Common myeloid progenitor, CD34-positive (primary cell): ENCODE results near the gene SLC6A12.

Experiments
- CTCF ChIA-PET: fragments of 350-600 bp; sonication (Branson Sonifier 250); formaldehyde crosslinking; loops from one replicate; lab custom pipeline; 2021; ENCODE audit warnings: antibody characterized with exemption; lab: Charles Lee
- POLR2A ChIA-PET: fragments of 350-600 bp; sonication (Branson Sonifier 250); formaldehyde crosslinking; loops from one replicate; lab custom pipeline; 2021; ENCODE audit warnings: antibody characterized with exemption; lab: Charles Lee
- DNase-seq, 3 donors: peaks; one replicate each; pipeline versions ENCODE4 v3.0.0 to v3.0.0-alpha.2; 2013
- H3K27ac ChIP-seq, 2 experiments: 1 replicate in 1 of 2; 2 replicates in 1 of 2; pipeline ENCODE4 v1.7.0; 2013; ENCODE audit warnings: inconsistent platforms in 2 of 2, low read length in 2 of 2, mild to moderate bottlenecking in 2 of 2, low read depth in 1 of 2, moderate library complexity in 1 of 2; ENCODE audit not compliant: severe bottlenecking in 2 of 2, insufficient read depth in 1 of 2, poor library complexity in 1 of 2
- H3K27me3 ChIP-seq, 5 experiments: replicated peaks in 2 of 5; 1 replicate in 3 of 5; 2 replicates in 2 of 5; pipeline versions ENCODE4 v1.6.1 to v1.7.0; 2013; ENCODE audit warnings: low read length in 4 of 5, mild to moderate bottlenecking in 2 of 5, moderate library complexity in 2 of 5, inconsistent platforms in 1 of 5; ENCODE audit not compliant: insufficient read depth in 5 of 5, control insufficient read depth in 4 of 5
- H3K36me3 ChIP-seq, 4 experiments: 1 replicate in 2 of 4; 2 replicates in 2 of 4; pipeline versions ENCODE4 v1.6.1 to v1.7.0; 2013; ENCODE audit warnings: low read length in 3 of 4, control low read depth in 1 of 4, mild to moderate bottlenecking in 1 of 4; ENCODE audit not compliant: control insufficient read depth in 4 of 4, insufficient read depth in 4 of 4
- H3K4me1 ChIP-seq, 4 experiments: 1 replicate in 3 of 4; 2 replicates in 1 of 4; pipeline versions ENCODE4 v1.6.1 to v1.7.1; 2013; ENCODE audit warnings: low read length in 3 of 4, mild to moderate bottlenecking in 3 of 4, control low read depth in 1 of 4, inconsistent platforms in 1 of 4, moderate library complexity in 1 of 4; ENCODE audit not compliant: control insufficient read depth in 4 of 4, insufficient read depth in 4 of 4; ENCODE audit errors: control extremely low read depth in 1 of 4
- H3K4me3 ChIP-seq, 7 experiments: 1 replicate in 4 of 7; 2 replicates in 3 of 7; pipeline versions ENCODE4 v1.5.1 to v1.7.0; 2013; ENCODE audit warnings: mild to moderate bottlenecking in 7 of 7, low read length in 6 of 7, moderate library complexity in 6 of 7, inconsistent platforms in 2 of 7, low read depth in 2 of 7, control low read depth in 1 of 7; ENCODE audit not compliant: insufficient read depth in 4 of 7, control insufficient read depth in 1 of 7; ENCODE audit errors: extremely low read depth in 1 of 7
- H3K9me3 ChIP-seq, 5 experiments: 1 replicate in 4 of 5; 2 replicates in 1 of 5; pipeline versions ENCODE4 v1.6.1 to v1.7.1; 2013; ENCODE audit warnings: low read length in 4 of 5, mild to moderate bottlenecking in 2 of 5, inconsistent platforms in 1 of 5, low read depth in 1 of 5, moderate library complexity in 1 of 5; ENCODE audit not compliant: control insufficient read depth in 4 of 5, insufficient read depth in 2 of 5; ENCODE audit errors: control extremely low read depth in 1 of 5
- WGBS: methylation state at CpG from one replicate; pipeline ENCODE4 v1.1.5; 2013; ENCODE audit not compliant: insufficient coverage; 5-methylcytosine and 5-hydroxymethylcytosine counted together

The SLC6A12 gene

GRCh38 chr12:174124-174523, 39.8 kb downstream of the SLC6A12 start:
- H3K27ac ChIP-seq = no peak overlapping the region
- no peaks in the 10 kb centered on the region for H3K9me3 ChIP-seq
- DNase-seq = no peak
- ChIA-PET CTCF (interaction anchor here (7.4 kb wide), 1 partner anchor 13 kb away, joined by 94 read pairs; no protein-coding TSS in a partner anchor), POLR2A (no interaction called here)
- no peaks in the 10 kb centered on the region for H3K36me3 ChIP-seq
- H3K4me3 ChIP-seq = no peak overlapping the region
- no peaks in the 10 kb centered on the region for H3K27me3 ChIP-seq
- H3K4me1 ChIP-seq = peaks cover 0 to 72% (median 41%) of the 10 kb centered on the region in 4 experiments
- WGBS = 97% methylated on average over 4 of the region's 6 CpGs

GRCh38 chr12:172732-173161, 41.2 kb downstream of the SLC6A12 start:
- Histone ChIP-seq H3K9me3 (no peaks in the 10 kb centered on the region), H3K27me3 (no peaks in the 10 kb centered on the region), H3K36me3 (no peaks in the 10 kb centered on the region), H3K27ac (no peak overlapping the region), H3K4me3 (peak overlapping the region in 1 of 7 experiments; percentile 16), H3K4me1 (peaks cover 0 to 77% (median 53%) of the 10 kb centered on the region in 4 experiments)
- CTCF ChIA-PET = interaction anchor here (1.1 to 7.4 kb wide), 7 partner anchors 8 to 62 kb away, joined by 3 to 94 read pairs (median 5); no protein-coding TSS in a partner anchor
- 65% methylated on average over 15 of the region's 15 CpGs for WGBS
- DNase-seq = peak in 2 of 3 donors; percentile 64 to 69
- POLR2A ChIA-PET = interaction anchor here (0.9 to 1.9 kb wide), 4 partner anchors 8 to 47 kb away, joined by 3 to 8 read pairs (median 4); no protein-coding TSS in a partner anchor

- WGBS = 53% methylated on average over 8 of the region's 18 CpGs
- no peak overlapping the region for H3K27ac ChIP-seq
- H3K36me3 ChIP-seq = no peaks in the 10 kb centered on the region
- H3K4me3 ChIP-seq = peak overlapping the region in 1 of 7 experiments; percentile 6
- H3K4me1 ChIP-seq = peaks cover 0 to 81% (median 54%) of the 10 kb centered on the region in 4 experiments
- peak; percentile 34 to 78 (median 69) for DNase-seq
- H3K27me3 ChIP-seq = no peaks in the 10 kb centered on the region
- ChIA-PET POLR2A (interaction anchor here (0.9 to 1.9 kb wide), 5 partner anchors 8 to 60 kb away, joined by 3 to 8 read pairs (median 3); no protein-coding TSS in a partner anchor), CTCF (interaction anchor here (0.8 to 7.4 kb wide), 8 partner anchors 8 to 62 kb away, joined by 3 to 94 read pairs (median 4); no protein-coding TSS in a partner anchor)
- H3K9me3 ChIP-seq = no peaks in the 10 kb centered on the region
These were observed 41.9 kb downstream of the SLC6A12 start for GRCh38 chr12:171743-172676.

- WGBS = 100% methylated on average over 1 of the region's 10 CpGs
- Histone ChIP-seq H3K4me3 (no peak overlapping the region), H3K4me1 (peaks cover 0 to 81% (median 54%) of the 10 kb centered on the region in 4 experiments), H3K9me3 (no peaks in the 10 kb centered on the region), H3K27ac (no peak overlapping the region), H3K36me3 (no peaks in the 10 kb centered on the region), H3K27me3 (no peaks in the 10 kb centered on the region)
- POLR2A ChIA-PET = interaction anchor here (0.9 to 1.9 kb wide), 3 partner anchors 9 to 59 kb away, joined by 3 to 8 read pairs (median 3); no protein-coding TSS in a partner anchor
- CTCF ChIA-PET = interaction anchor here (0.8 to 7.4 kb wide), 9 partner anchors 8 to 49 kb away, joined by 3 to 94 read pairs (median 4); no protein-coding TSS in a partner anchor
- DNase-seq = no peak
These were observed 42.7 kb downstream of the SLC6A12 start for GRCh38 chr12:171276-171675.

- 76% methylated on average over 22 of the region's 29 CpGs for WGBS
- POLR2A ChIA-PET = interaction anchor here (1.9 kb wide), 1 partner anchor 10 kb away, joined by 8 read pairs; no protein-coding TSS in a partner anchor
- CTCF ChIA-PET = interaction anchor here (0.7 to 7.4 kb wide), 8 partner anchors 9 to 50 kb away, joined by 3 to 94 read pairs (median 4); no protein-coding TSS in a partner anchor
- Histone ChIP-seq H3K4me1 (peaks cover 0 to 81% (median 54%) of the 10 kb centered on the region in 4 experiments), H3K36me3 (peaks cover 0 to 5% (median 0%) of the 10 kb centered on the region in 4 experiments), H3K4me3 (no peak overlapping the region), H3K9me3 (no peaks in the 10 kb centered on the region), H3K27ac (no peak overlapping the region), H3K27me3 (no peaks in the 10 kb centered on the region)
- DNase-seq = no peak
These were observed 43.4 kb downstream of the SLC6A12 start for GRCh38 chr12:170371-171225.
